Measurements from ENCODE around the gene SCP2.

GRCh38 chr1:52937433-52938182 is 10.5 kb downstream of the SCP2 start:
- no peak for TF ChIP-seq CTCF (IDR thresholded peaks at IDR 0.05; ENCODE audit: insufficient read depth, low read depth, low read length)
- TF ChIP-seq EZH2 (IDR thresholded peaks at IDR 0.05; ENCODE audit: insufficient read depth, low read length): no peak

Data from astrocyte (in vitro differentiated cells and primary cell).